Urinary bladder (tissue), 4 donors: ENCODE results near the gene EXOC3. TPM values are rescaled to one million over a fixed set of nuclear protein-coding genes. Genes with fewer than 3 reads are reported as not detected.

Experiments used
- DNase-seq: peaks from one replicate; pipeline ENCODE4 v3.0.0-alpha.2; 2015; ENCODE audit errors: extremely low spot score
- H3K27ac ChIP-seq: one replicate; pipeline ENCODE4 v1.5.1; 2013; ENCODE audit warnings: low read depth, mild to moderate bottlenecking, moderate library complexity
- H3K36me3 ChIP-seq: one replicate; pipeline ENCODE4 v1.6.1; 2013; ENCODE audit warnings: mild to moderate bottlenecking, moderate library complexity; ENCODE audit not compliant: insufficient read depth
- H3K4me1 ChIP-seq: one replicate; pipeline ENCODE4 v1.6.1; 2013; ENCODE audit warnings: mild to moderate bottlenecking, moderate library complexity; ENCODE audit not compliant: insufficient read depth
- H3K4me3 ChIP-seq: one replicate; pipeline ENCODE4 v1.5.1; 2013; ENCODE audit warnings: low read depth, low read length
- WGBS: extraction: QIAGEN DNeasy Blood & Tissue Kit; methylation state at CpG from one replicate; pipeline ENCODE4 v1.1.7; 2013; 5-methylcytosine and 5-hydroxymethylcytosine counted together
- polyA plus RNA-seq: library from polyadenylated mRNA; stranded (reverse); fragments of 200-250 nt; gene quantifications from one replicate; pipeline ENCODE4 v1.2.3, GENCODE V29; 2013
- total RNA-seq: library from RNA; depleted of rRNA; stranded (reverse); fragments of >200 nt; gene quantifications from one replicate; pipeline ENCODE4 v1.2.3, GENCODE V29; 2014
- donor health status: healthy with polysubstance abuse.
- donor health status: healthy.

Gene EXOC3
- total and polyA plus RNA-seq, 2 donors, result 31.7 to 61.4 TPM

DNA sequence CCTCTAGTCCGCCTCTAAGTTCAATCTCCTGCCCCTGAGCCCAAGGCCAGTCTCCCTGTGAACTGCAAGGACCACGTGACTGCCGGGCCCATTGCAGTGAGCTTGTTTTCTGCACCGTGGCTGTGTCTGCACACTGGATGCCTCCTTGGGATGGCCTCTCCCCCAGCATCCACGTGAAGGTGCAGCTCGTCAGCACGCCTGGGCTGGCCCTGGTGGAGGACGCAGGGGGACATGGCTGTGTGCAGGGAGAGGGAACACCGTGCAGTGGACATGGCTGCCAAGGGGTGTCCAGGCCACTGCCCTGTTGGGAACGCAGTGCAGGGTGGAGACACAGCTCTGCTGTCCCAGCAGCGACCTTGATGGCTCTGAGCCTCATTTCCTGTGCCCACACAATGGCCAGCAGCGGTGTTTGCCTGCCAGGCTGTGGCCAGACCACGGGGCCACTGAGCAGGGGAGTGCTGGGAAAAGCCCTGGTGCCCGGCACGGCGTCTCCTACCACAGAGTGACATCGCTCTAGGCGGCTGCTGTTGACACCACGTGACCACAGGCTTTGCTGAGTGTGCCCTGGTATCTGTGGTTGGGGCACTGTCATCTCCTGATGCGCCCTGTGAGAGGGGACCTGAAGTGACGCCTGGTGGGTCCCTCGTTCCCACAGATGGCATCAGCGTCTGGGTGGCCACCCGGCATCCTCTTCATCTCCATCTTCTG, 26.9 kb upstream of the EXOC3 start:
- no peaks in the 10 kb centered on the region for H3K36me3 ChIP-seq
- DNase-seq, result no peak
- no peak overlapping the region for H3K27ac ChIP-seq
- 83% methylated on average over 24 of the region's 24 CpGs for WGBS
- no peaks in the 10 kb centered on the region for H3K4me1 ChIP-seq
- H3K4me3 ChIP-seq, result no peak overlapping the region

DNA sequence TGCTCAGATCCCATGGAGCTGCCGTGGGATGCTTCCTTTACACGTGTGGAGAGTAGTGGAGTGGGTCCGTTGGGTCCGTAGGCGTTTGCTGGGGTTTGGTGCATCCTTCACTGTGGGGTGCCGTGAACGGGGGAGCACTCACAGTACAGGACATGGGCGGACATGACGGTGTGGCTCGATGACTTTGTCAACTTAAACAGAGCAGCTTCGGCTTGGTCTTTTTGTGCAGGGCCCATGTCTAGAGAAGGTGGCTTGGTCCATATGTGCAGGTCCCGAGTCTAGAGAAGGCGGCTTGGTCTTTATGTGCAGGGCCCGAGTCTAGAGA, 26.4 kb upstream of the EXOC3 start:
- no peak for DNase-seq
- H3K36me3 ChIP-seq, result no peaks in the 10 kb centered on the region
- no peak overlapping the region for H3K4me3 ChIP-seq
- H3K4me1 ChIP-seq, result no peaks in the 10 kb centered on the region
- H3K27ac ChIP-seq, result no peak overlapping the region
- WGBS, result 96% methylated on average over 14 of the region's 14 CpGs

DNA sequence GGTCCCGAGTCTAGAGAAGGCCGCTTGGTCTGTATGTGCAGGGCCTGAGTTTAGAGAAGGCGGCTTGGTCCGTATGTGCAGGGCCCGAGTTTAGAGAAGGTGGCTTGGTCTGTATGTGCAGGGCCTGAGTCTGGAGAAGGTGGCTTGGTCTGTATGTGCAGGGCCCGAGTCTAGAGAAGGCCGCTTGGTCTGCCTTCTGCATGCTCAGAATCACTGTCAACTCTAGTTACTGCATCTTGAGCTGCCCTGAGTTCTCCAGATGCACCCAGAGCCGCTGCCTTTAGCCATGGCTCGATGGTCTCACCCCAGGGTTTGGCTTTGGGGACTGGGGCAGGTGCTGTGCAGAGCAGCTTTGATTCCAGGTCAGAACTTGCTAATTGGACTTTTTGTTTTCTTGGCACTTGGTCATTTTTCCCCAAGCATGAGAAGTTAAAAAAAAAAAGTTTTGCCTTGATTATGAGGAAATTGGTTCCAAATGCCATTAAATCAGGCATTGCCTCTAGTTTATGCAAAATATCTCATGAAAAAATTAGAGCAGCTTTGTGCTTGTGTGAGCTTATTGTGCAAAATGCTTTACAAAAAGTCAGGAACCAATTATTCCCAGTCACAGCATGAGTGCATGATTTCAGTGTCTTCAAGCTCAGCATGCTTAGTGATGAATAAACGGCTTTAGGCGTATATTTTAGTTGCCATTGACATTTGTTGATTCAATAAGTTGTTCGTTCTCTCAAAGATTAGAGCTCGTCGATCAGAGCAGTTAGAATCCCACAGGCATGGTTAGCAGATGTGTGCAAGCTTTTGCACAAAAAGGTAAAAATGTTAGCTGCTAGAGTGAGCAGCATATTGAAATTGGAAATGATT, 25.4 kb upstream of the EXOC3 start:
- 90% methylated on average over 14 of the region's 14 CpGs for WGBS
- no peak for DNase-seq
- H3K36me3 ChIP-seq, result no peaks in the 10 kb centered on the region

DNA sequence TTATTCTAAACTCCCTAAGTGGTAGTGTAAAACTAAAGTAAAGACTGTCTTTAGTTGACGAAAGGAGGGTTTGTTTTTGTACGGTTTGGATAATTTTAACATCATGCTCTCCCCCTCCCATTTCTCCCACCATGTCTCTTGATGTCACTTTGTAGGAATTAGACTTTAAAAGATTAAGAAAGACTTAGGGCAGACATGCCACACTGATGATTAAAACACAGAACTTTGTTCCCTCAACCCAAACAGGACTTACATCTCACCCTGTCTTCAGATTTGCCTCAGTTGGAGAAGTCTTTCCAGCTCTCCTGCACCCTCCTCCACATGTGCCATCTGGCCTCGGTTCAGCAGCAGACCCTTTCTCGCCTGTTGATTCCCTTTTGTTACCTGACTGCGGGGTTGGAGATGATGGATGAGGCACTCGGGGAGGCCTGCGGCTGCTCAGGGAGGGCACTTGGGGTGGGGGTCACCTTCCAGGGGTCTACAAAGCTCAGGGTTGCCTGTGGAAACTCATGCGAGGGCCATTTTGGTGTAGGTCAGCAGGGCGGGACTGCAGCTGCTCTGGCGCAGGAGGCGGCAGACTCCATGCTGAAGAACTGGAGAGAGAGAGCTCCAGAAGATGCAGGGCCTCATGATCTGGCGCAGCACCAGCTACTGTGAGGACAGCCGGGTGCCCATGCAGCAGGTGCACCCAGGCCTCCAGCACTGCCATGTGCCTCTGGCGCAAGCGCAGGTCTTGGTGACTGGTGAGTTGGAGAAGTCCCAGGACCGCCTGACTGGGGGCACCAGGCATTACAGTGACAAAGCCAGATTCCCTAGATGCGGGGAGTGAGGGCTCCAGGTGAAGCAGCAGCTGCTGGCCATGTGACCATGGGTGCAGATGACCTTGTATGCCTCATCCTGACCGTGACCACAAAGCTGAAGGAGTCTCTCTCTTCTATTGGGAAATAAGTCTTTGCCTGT, 24.5 kb upstream of the EXOC3 start:
- DNase-seq, result no peak
- WGBS, result 88% methylated on average over 18 of the region's 18 CpGs
- Histone ChIP-seq H3K36me3 (no peaks in the 10 kb centered on the region), H3K4me3 (no peak overlapping the region), H3K27ac (no peak overlapping the region), H3K4me1 (no peaks in the 10 kb centered on the region)

More for the DNA sequence above, 25.4 kb upstream of the EXOC3 start:
- Histone ChIP-seq H3K27ac (no peak overlapping the region), H3K4me3 (no peak overlapping the region), H3K4me1 (no peaks in the 10 kb centered on the region)

DNA sequence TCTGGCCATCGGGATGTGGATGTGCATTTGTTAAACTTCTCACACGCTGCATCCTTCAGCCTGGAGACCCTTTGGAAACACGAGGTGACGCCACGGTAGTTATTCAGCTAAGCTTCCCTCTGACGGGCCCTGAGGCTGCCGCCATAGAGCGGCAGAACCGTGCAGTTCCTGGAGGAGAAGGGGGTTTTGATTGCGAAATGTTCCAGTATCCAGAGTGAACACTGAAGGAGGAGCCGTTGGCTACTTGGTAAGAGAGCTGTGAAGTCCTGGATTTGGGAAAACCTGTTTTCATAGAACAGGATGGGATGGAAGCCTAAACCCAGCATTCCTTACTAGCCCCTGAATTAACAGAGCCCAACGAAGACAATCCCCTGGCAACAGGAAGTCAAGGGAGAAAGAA, 23.0 kb upstream of the EXOC3 start:
- DNase-seq, result no peak
- 71% methylated on average over 12 of the region's 12 CpGs for WGBS
- Histone ChIP-seq H3K4me1 (no peaks in the 10 kb centered on the region), H3K4me3 (no peak overlapping the region), H3K27ac (no peak overlapping the region), H3K36me3 (no peaks in the 10 kb centered on the region)

DNA sequence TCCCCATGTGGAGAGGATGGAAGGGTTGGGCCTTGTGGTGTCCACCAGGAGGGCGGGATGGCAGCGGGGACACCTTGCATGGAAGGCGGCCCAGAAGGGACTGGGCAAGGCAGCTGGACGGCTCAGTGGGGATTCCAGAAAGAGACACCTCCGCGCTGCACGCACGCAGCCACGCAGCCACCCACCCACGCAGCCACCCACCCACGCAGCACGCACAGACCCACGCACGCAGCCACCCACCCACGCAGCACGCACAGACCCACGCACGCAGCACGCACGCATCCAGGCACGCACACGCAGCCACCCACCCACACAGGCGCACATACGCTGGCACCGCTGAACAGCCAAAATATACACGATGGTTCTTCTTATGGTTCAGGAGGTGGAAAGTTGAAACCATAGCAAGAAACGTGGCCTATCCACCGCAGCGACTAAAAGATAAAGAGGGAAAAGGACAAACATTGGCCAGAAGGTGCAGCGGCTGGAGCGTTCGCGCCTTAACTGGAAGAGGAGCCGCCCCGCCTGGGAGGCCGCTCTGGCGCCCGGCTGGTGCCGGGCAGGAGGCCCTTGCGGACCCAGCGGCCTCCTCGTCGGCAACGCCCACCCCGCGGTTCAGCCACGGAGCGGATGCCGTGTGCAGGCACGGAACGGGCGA, 22.2 kb upstream of the EXOC3 start:
- DNase-seq, result no peak
- Histone ChIP-seq H3K27ac (no peak overlapping the region), H3K36me3 (no peaks in the 10 kb centered on the region), H3K4me3 (no peak overlapping the region), H3K4me1 (no peaks in the 10 kb centered on the region)
- 95% methylated on average over 52 of the region's 52 CpGs for WGBS

DNA sequence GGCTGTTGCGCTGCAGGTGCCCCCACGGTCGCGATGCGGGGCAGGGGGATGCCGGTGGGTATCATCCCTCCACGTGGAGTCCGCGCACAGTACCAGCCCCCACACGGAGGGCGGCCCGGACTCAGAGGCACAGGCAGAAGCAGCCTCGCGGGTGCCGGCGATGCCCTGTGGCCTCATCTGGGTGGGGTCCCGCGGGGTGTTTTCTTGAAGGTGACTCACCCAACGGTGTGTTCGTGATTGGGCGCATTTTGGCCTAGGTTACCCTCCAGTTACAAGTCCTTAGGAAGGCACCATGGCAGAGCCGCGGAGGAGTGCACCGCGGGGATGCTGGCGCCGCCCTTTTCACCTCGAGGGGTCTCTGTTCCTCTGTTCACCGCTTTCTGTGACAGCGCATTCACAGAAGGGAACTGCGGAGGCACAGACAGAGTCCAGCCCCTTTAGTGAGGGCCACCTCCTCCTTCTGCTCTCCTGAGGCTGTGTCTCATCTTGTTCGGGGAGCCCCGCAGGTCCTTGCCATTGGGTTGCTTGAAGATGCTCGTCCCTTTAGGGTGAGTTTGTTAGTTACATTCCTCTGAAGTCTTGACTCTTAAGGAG, 21.6 kb upstream of the EXOC3 start:
- no peak for DNase-seq
- no peaks in the 10 kb centered on the region for H3K36me3 ChIP-seq
- H3K27ac ChIP-seq, result no peak overlapping the region
- 91% methylated on average over 34 of the region's 34 CpGs for WGBS
- no peak overlapping the region for H3K4me3 ChIP-seq
- no peaks in the 10 kb centered on the region for H3K4me1 ChIP-seq

DNA sequence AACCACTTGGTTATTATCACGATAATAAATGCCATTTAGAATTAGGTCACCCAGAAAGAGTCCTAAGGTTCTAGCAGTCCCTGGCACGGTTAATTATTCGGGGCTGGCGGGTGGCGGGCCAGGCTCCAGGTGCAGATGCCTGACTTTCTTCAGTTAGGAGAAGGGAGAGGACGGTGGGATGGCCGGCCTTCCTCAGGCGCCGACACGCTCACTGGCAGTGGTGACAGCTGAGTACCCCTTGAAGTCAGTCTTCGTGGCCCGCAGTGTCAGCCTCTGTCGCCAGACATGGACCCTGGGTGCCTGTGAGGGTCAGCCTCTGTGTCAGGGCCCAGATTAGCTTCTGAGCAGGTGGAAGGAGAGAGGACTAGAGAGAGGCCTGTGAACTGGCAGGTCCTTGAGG, 21.1 kb upstream of the EXOC3 start:
- DNase-seq, result no peak
- no peak overlapping the region for H3K4me3 ChIP-seq
- H3K36me3 ChIP-seq, result no peaks in the 10 kb centered on the region
- H3K4me1 ChIP-seq, result no peaks in the 10 kb centered on the region
- H3K27ac ChIP-seq, result no peak overlapping the region
- WGBS, result 92% methylated on average over 13 of the region's 13 CpGs

DNA sequence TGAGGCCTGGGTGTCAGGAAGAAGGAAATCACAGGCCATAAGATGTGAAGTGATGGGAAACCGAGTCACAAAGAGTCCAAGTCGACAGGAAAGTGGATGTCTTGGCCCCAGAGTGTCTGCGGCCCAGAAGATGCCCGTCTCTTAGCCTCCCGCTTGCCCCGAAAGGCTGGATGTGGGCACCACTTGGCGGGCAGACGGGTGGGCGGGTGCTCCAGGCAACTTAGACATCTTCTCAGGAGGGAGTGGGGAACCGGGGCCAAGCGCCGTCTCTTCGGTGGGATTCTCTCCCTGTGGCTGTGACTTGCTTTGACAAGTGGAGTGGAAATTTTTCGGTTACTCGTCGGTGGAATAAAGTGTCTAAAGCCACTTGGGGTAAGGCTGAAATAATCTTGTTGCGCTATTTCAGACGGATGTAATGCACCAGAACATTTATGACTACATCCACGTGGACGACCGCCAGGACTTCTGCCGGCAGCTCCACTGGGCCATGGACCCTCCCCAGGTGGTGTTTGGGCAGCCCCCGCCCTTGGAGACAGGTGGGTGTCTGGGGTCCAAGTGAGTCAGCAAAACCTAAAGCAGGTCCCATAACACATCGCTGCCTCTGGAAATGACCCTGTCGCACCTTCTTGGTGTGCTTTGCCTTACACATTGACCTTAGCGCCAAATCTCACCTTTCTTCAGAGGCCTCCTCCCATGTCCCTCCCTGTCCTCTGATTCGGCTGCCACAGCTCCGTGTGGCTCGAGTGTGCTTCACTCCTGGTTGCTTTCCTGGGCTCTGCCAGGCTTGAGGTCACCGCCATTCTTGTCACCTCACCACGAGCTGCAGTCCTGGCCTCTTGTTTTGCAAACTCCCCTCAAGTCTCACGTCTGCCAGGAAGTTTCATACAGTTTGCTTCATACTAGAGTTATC, 20.4 kb upstream of the EXOC3 start:
- Histone ChIP-seq H3K4me3 (no peak overlapping the region), H3K4me1 (no peaks in the 10 kb centered on the region), H3K27ac (no peak overlapping the region), H3K36me3 (no peaks in the 10 kb centered on the region)
- DNase-seq, result no peak
- 86% methylated on average over 32 of the region's 32 CpGs for WGBS

DNA sequence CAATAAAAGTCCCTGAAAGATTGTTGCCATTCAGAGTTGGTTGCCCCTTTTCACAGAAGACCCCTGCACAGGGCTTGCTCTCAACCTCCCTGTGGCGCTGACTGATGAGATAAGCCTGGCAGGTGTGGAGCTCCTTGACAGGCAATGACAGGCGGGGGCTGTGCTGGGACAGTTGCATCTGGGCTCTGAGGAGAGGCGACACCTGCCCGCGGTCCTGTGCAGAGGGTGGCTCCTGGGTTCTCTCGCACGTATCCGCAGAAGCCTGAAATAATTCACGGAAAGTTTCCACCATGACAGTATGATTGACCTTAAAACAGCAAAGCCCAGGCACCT, 19.8 kb upstream of the EXOC3 start:
- 89% methylated on average over 9 of the region's 9 CpGs for WGBS

DNA sequence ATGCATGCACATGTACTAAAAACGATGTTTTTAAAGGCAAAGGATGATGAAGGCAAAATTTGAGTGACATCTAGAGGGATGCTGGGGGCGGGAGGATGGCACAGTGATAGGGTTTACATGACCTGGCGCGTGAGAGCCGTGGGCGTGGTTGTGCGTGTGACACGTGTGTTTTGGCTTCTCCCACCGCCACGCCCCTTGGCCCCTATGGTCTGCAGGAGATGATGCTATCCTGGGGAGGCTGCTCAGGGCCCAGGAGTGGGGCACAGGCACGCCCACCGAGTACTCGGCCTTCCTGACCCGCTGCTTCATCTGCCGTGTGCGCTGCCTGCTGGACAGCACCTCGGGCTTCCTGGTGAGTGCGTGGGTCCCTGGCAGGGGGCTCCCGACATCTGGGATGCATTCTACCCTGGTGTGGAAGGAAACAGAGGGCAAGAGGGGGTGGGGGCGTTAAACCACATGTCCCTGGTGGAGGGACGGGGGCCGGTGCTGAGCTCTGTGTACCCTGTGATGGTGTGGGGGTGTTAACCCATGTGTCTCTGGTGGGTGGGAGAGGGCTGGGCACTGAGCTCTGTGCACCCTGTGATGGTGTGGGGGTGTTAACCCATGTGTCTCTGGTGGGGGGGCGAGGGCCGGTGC, 19.2 kb upstream of the EXOC3 start:
- Histone ChIP-seq H3K4me1 (no peaks in the 10 kb centered on the region), H3K27ac (no peak overlapping the region), H3K4me3 (no peak overlapping the region), H3K36me3 (no peaks in the 10 kb centered on the region)
- WGBS, result 81% methylated on average over 24 of the region's 24 CpGs
- DNase-seq, result no peak

More for the DNA sequence above, 19.8 kb upstream of the EXOC3 start:
- no peaks in the 10 kb centered on the region for H3K36me3 ChIP-seq
- no peak for DNase-seq
- no peak overlapping the region for H3K4me3 ChIP-seq
- H3K4me1 ChIP-seq, result no peaks in the 10 kb centered on the region
- H3K27ac ChIP-seq, result no peak overlapping the region
